ENCODE data around the gene SDCBP2.

SDCBP2 gene

DNA sequence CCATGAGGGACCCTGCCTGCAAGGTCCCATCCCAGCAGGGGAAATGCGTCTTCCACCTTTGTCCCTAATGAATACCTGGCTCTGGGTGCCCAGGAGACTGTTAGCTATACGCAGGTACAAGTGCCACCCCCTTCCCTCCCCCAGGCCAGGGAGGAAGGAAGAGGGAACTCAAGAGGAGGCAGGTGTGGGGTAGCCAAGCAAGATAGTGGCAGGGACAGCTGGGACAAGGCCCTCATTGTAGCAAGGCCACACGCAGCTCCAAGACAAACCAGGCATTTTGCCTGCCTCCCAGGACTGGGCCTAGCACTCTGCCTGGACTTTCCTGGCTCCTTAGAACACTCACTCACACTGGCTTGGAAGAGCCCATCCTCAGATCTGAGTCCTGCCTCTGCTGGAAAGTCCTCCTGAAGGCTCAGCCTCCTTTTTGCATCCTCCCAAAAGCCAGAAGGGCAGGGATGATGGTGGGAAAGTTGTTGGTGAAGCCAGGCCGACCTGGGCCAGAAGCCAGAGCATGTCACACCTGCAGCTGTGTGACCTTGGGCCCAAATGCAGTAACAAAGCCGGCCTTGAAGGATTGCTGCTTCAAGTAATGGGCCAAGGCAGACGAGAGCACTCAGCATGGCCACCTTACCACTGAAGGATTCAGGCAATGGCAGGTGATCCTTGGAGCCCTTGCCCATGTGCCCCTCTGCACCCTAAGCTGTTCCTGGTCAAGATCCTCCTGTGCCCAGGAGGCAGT is 35.1 kb downstream of the SDCBP2 start:
- no peak for DNase-seq (ENCODE audit: low read depth)
- no peak overlapping the region for H3K4me3 ChIP-seq (ENCODE audit: control insufficient read depth, low read depth, low read length)
- TF ChIP-seq, protein P1, sequence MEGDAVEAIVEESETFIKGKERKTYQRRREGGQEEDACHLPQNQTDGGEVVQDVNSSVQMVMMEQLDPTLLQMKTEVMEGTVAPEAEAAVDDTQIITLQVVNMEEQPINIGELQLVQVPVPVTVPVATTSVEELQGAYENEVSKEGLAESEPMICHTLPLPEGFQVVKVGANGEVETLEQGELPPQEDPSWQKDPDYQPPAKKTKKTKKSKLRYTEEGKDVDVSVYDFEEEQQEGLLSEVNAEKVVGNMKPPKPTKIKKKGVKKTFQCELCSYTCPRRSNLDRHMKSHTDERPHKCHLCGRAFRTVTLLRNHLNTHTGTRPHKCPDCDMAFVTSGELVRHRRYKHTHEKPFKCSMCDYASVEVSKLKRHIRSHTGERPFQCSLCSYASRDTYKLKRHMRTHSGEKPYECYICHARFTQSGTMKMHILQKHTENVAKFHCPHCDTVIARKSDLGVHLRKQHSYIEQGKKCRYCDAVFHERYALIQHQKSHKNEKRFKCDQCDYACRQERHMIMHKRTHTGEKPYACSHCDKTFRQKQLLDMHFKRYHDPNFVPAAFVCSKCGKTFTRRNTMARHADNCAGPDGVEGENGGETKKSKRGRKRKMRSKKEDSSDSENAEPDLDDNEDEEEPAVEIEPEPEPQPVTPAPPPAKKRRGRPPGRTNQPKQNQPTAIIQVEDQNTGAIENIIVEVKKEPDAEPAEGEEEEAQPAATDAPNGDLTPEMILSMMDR (conservative IDR thresholded peaks at IDR 0.05; ENCODE audit: control insufficient read depth, insufficient read depth, low read depth, low read length): no peak

- DNase-seq (ENCODE audit: low read depth): no peak
- H3K4me3 ChIP-seq (ENCODE audit: control insufficient read depth, low read depth, low read length): no peak overlapping the region
- TF ChIP-seq, protein P1 (conservative IDR thresholded peaks at IDR 0.05; ENCODE audit: control insufficient read depth, insufficient read depth, low read depth, low read length): no peak
These were observed 36.3 kb downstream of the SDCBP2 start for GRCh38 chr20:1292620-1293019.

DNA sequence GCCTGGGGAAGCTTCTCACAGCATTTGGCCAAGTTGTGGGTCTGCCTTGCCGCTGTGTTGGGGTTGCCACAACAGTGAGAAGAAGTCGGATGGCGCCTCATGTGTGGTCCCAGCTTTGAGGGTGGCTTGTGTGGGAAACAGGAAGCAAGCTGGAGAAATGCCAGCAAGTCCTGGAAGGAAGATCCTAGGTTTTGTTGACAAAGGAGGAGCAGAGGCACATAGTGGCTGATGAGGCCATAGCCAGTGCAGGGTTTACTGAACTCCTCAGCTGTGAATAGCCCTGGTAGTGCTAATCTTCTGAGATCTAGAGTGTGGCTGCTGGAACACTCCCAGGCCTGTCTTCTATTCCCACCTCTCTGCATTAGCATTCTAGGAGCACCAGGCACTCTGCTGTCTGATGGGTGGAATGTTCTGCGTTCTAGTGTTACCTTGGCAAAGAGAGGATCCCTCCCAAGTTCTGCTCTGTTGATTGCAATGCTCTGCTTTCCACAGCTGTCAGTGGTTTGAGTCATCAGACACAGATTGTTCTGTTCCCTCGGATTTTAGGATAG is 37.7 kb downstream of the SDCBP2 start:
- no peak overlapping the region for H3K4me3 ChIP-seq (ENCODE audit: control insufficient read depth, low read depth, low read length)
- TF ChIP-seq, protein P1 (conservative IDR thresholded peaks at IDR 0.05; ENCODE audit: control insufficient read depth, insufficient read depth, low read depth, low read length): no peak
- DNase-seq (ENCODE audit: low read depth): peak; percentile 48

GRCh38 chr20:1287787-1288569 is 41.0 kb downstream of the SDCBP2 start:
- no peak for DNase-seq (ENCODE audit: low read depth)
- H3K4me3 ChIP-seq (ENCODE audit: control insufficient read depth, low read depth, low read length): no peak overlapping the region

DNA sequence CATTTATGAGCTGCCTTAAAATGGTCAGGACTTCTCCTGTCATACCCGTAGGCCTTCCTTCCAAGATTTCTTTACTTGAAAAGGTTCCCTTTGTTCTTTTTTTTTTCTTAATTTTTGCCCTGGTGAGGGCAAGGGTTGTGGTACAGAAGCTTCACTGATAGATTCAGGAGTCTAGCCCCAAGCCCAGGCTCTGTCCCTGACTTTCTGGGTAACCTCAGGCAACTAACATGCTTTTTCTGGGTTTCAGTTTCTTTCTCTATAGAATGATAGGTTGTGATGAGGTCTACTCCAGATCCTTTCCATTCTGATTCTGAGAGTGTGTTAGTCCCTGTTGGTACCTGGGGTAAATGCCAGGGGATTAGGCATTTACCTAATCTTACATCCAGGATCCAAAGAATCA is 41.6 kb downstream of the SDCBP2 start:
- TF ChIP-seq, protein P1 (conservative IDR thresholded peaks at IDR 0.05; ENCODE audit: control insufficient read depth, insufficient read depth, low read depth, low read length): no peak
- no peak overlapping the region for H3K4me3 ChIP-seq (ENCODE audit: control insufficient read depth, low read depth, low read length)
- DNase-seq (ENCODE audit: low read depth): no peak

More at GRCh38 chr20:1287787-1288569, 41.0 kb downstream of the SDCBP2 start:
- TF ChIP-seq, protein P1 (conservative IDR thresholded peaks at IDR 0.05; ENCODE audit: control insufficient read depth, insufficient read depth, low read depth, low read length): no peak

GRCh38 chr20:1286267-1287024 is 42.5 kb downstream of the SDCBP2 start:
- TF ChIP-seq, protein P1 (conservative IDR thresholded peaks at IDR 0.05; ENCODE audit: control insufficient read depth, insufficient read depth, low read depth, low read length): no peak
- DNase-seq (ENCODE audit: low read depth): no peak
- H3K4me3 ChIP-seq (ENCODE audit: control insufficient read depth, low read depth, low read length): no peak overlapping the region

Data from fibroblast of mammary gland (primary cell).